Iris pigment epithelial cell (primary cell): ENCODE measurements around the gene MGA.
"Not testable (repeated sequence)": the region's sequence is repeated elsewhere in the genome, so short reads cannot be mapped to it uniquely, and the experiment has no call there.

Source experiments
- DNase-seq: peaks from one replicate; pipeline ENCODE4 v3.0.0-alpha.2; 2011; ENCODE audit warnings: low read depth

MGA gene

GRCh38 chr15:41716864-41717263 lies 56.7 kb downstream of the MGA start:
- DNase-seq: no peak

GRCh38 chr15:41727143-41727542 lies 66.9 kb downstream of the MGA start:
- DNase-seq: peak; percentile 62

- peak; percentile 53 for DNase-seq
Measured at GRCh38 chr15:41728061-41728460, 67.9 kb downstream of the MGA start.

GRCh38 chr15:41730543-41730942 lies 70.3 kb downstream of the MGA start:
- DNase-seq: peak; percentile 49

- DNase-seq: no peak
Measured at GRCh38 chr15:41732483-41732882, 72.3 kb downstream of the MGA start.

GRCh38 chr15:41734079-41734478 lies 73.9 kb downstream of the MGA start:
- peak; percentile 76 for DNase-seq

- DNase-seq: no peak
Measured at GRCh38 chr15:41735046-41735445, 74.8 kb downstream of the MGA start.

GRCh38 chr15:41735492-41735891 lies 75.3 kb downstream of the MGA start:
- DNase-seq: not testable (repeated sequence)

- peak; percentile 45 for DNase-seq
Measured at GRCh38 chr15:41746802-41747201, 86.6 kb downstream of the MGA start.

- no peak for DNase-seq
Measured at GRCh38 chr15:41756198-41756597, 96.0 kb downstream of the MGA start.

- peak; percentile 73 for DNase-seq
Measured at GRCh38 chr15:41772720-41773331, 112.6 kb downstream of the MGA start.

GRCh38 chr15:41773332-41773728 lies 113.1 kb downstream of the MGA start:
- no peak for DNase-seq

GRCh38 chr15:41773729-41774061 lies 113.5 kb downstream of the MGA start:
- no peak for DNase-seq

GRCh38 chr15:41774062-41774881 lies 114.1 kb downstream of the MGA start, which contains the start of gene MAPKBP1:
Gene MAPKBP1 (plus strand): TSS chr15:41774484. CDS start chr15:41775276, 792 bp downstream.
- DNase-seq: peak; percentile 99

- no peak for DNase-seq
Measured at GRCh38 chr15:41774882-41775417, 114.7 kb downstream of the MGA start.

GRCh38 chr15:41775651-41776050 lies 115.4 kb downstream of the MGA start:
- DNase-seq: peak; percentile 16

GRCh38 chr15:41777421-41777973 lies 117.3 kb downstream of the MGA start:
- peak; percentile 64 for DNase-seq

GRCh38 chr15:41778521-41778920 lies 118.3 kb downstream of the MGA start:
- DNase-seq: peak; percentile 60

- DNase-seq: peak; percentile 18
Measured at GRCh38 chr15:41779662-41780157, 119.5 kb downstream of the MGA start.

- DNase-seq: peak; percentile 70
Measured at GRCh38 chr15:41780266-41780665, 120.1 kb downstream of the MGA start.

- no peak for DNase-seq
Measured at GRCh38 chr15:41780727-41781126, 120.5 kb downstream of the MGA start.

- DNase-seq: no peak
Measured at GRCh38 chr15:41782371-41783282, 122.4 kb downstream of the MGA start.
